Liver (tissue), 9 donors: Measurements from ENCODE around the gene SEC24D. TPM values are rescaled to one million over a fixed set of nuclear protein-coding genes. Genes with fewer than 3 reads are reported as not detected.

Experiments used
- DNase-seq: peaks from one replicate; pipeline ENCODE4 v3.0.0-alpha.2; 2017; ENCODE audit warnings: low spot score
- H3K27ac ChIP-seq, 2 donors: one replicate each; pipeline ENCODE4 v1.7.0; 2013; ENCODE audit warnings: inconsistent platforms in 2 of 2, low read length in 2 of 2, control low read depth in 1 of 2, low read depth in 1 of 2, mild to moderate bottlenecking in 1 of 2
- H3K27me3 ChIP-seq, 4 donors: one replicate each; pipeline versions ENCODE4 v1.6.1 to v1.7.0; 2013; ENCODE audit warnings: low read length in 3 of 4, inconsistent platforms in 1 of 4, mild to moderate bottlenecking in 1 of 4, moderate library complexity in 1 of 4; ENCODE audit not compliant: control insufficient read depth in 4 of 4, insufficient read depth in 4 of 4
- H3K36me3 ChIP-seq, 4 donors: one replicate each; pipeline versions ENCODE4 v1.6.1 to v1.7.0; 2013; ENCODE audit warnings: low read length in 3 of 4, mild to moderate bottlenecking in 3 of 4, low read depth in 1 of 4, moderate library complexity in 1 of 4; ENCODE audit not compliant: control insufficient read depth in 4 of 4, insufficient read depth in 3 of 4
- H3K4me1 ChIP-seq, 4 donors: one replicate each; pipeline versions ENCODE4 v1.6.1 to v1.7.0; 2013; ENCODE audit warnings: low read length in 3 of 4, mild to moderate bottlenecking in 3 of 4, moderate library complexity in 1 of 4; ENCODE audit not compliant: control insufficient read depth in 4 of 4, insufficient read depth in 4 of 4
- H3K4me3 ChIP-seq, 3 donors: one replicate each; pipeline versions ENCODE4 v1.6.1 to v1.7.0; 2013; ENCODE audit warnings: low read length in 3 of 3, control low read depth in 1 of 3, low read depth in 1 of 3, mild to moderate bottlenecking in 1 of 3
- H3K9ac ChIP-seq, 2 donors: one replicate each; pipeline ENCODE4 v1.7.0; 2013; ENCODE audit warnings: low read length in 2 of 2, mild to moderate bottlenecking in 2 of 2, moderate library complexity in 2 of 2, control low read depth in 1 of 2, low read depth in 1 of 2
- H3K9me3 ChIP-seq, 4 donors: one replicate each; pipeline versions ENCODE4 v1.6.1 to v1.7.0; 2013; ENCODE audit warnings: low read length in 3 of 4; ENCODE audit not compliant: control insufficient read depth in 4 of 4
- EGR1 ChIP-seq, 2 donors: IDR thresholded peaks; 2 replicates each; pipeline ENCODE4 v1.6.1; 2016 to 2018; ENCODE audit warnings: antibody characterized with exemption in 2 of 2, low read depth in 2 of 2
- FOXA1 ChIP-seq: IDR thresholded peaks from 2 replicates; pipeline ENCODE4 v1.6.1; 2016; ENCODE audit warnings: antibody characterized with exemption
- GABPA ChIP-seq, 2 donors: IDR thresholded peaks in 1 of 2; conservative IDR thresholded peaks in 1 of 2; 2 replicates each; pipeline ENCODE4 v1.6.1; 2016; ENCODE audit warnings: antibody characterized with exemption in 2 of 2, mild to moderate bottlenecking in 1 of 2, moderate library complexity in 1 of 2
- HNF4A ChIP-seq, 2 donors: conservative IDR thresholded peaks; 2 replicates each; pipeline ENCODE4 v1.6.1; 2016; ENCODE audit warnings: antibody characterized with exemption in 2 of 2, mild to moderate bottlenecking in 2 of 2
- JUND ChIP-seq, 2 donors: IDR thresholded peaks; 2 replicates each; pipeline ENCODE4 v1.6.1; 2016; ENCODE audit warnings: antibody characterized with exemption in 2 of 2
- MAX ChIP-seq: IDR thresholded peaks from 2 replicates; pipeline ENCODE4 v1.6.1; 2016; ENCODE audit warnings: antibody characterized with exemption
- NR2F2 ChIP-seq: IDR thresholded peaks from 2 replicates; pipeline ENCODE4 v1.6.1; 2016; ENCODE audit warnings: antibody characterized with exemption
- RXRA ChIP-seq, 2 donors: IDR thresholded peaks; 2 replicates each; pipeline ENCODE4 v1.6.1; 2017 to 2018; ENCODE audit warnings: antibody characterized with exemption in 2 of 2, mild to moderate bottlenecking in 1 of 2
- SP1 ChIP-seq: IDR thresholded peaks from 2 replicates; pipeline ENCODE4 v1.6.1; 2018; ENCODE audit warnings: antibody characterized with exemption, mild to moderate bottlenecking
- TAF1 ChIP-seq: conservative IDR thresholded peaks from 2 replicates; pipeline ENCODE4 v1.6.1; 2016; ENCODE audit warnings: antibody characterized with exemption, mild to moderate bottlenecking
- YY1 ChIP-seq: IDR thresholded peaks from 2 replicates; pipeline ENCODE4 v1.6.1; 2016; ENCODE audit warnings: antibody characterized with exemption, mild to moderate bottlenecking
- ZBTB33 ChIP-seq: IDR thresholded peaks from 2 replicates; pipeline ENCODE4 v1.6.1; 2016; ENCODE audit warnings: antibody characterized with exemption
- WGBS: extraction: QIAGEN DNeasy Blood & Tissue Kit; methylation state at CpG from one replicate; pipeline ENCODE4 v1.1.7; 2013; 5-methylcytosine and 5-hydroxymethylcytosine counted together
- polyA plus RNA-seq, 2 donors: library from polyadenylated mRNA; stranded (reverse) in 1 of 2; unstranded in 1 of 2; fragments of 200-250 nt in 1 of 2; fragments of >200 nt in 1 of 2; fragmentation: Nextera tagmentation in 1 of 2; extraction: Ambion mirVana in 1 of 2; gene quantifications; one replicate each; pipeline versions ENCODE4 v1.2.1 to v1.2.3, GENCODE V29; 2013 to 2015
- total RNA-seq, 2 donors: library from RNA; depleted of rRNA; stranded (reverse); fragments of >200 nt; gene quantifications; one replicate each; pipeline ENCODE4 v1.2.3, GENCODE V29; 2014
- TF ChIP-seq, protein P1 (sequence below): IDR thresholded peaks from 2 replicates; pipeline ENCODE4 v1.6.1; 2016; ENCODE audit warnings: antibody characterized with exemption, mild to moderate bottlenecking
- TF ChIP-seq, protein P2 (sequence below): IDR thresholded peaks from 2 replicates; pipeline ENCODE4 v1.6.1; 2016; ENCODE audit warnings: antibody characterized with exemption
- TF ChIP-seq, protein P3 (sequence below): fragments of 150-350 bp; IDR thresholded peaks from 2 replicates; pipeline ENCODE4 v1.5.1; 2017; ENCODE audit warnings: improper control_type of control experiment, low read depth, low read length; ENCODE audit not compliant: missing input control
- donor health status: healthy.
- donor health status: healthy.
- donor health status: healthy.
- donor health status: healthy.
- donor health status: healthy.

Gene SEC24D
- total and polyA plus RNA-seq, 4 donors: 16.0 to 80.8 (median 33.7) TPM

DNA sequence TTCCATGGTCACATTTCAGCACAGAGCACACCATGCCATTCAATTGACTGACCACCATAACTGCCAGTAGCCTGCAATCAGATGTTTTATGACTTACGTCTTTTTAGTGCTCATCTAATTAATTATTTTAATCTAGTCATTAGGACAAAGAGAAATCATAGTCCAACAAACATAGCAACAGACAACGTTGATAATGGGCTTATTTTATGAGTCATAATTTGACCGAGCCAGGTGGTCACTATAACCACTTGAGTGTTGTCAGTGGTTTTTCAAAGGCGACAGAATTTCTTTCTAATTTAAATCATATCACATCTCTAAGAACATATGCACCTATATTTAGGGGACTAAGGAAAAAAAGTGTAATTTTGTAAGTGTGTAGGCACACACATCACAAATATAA, 1.9 kb downstream of the SEC24D start:
- Histone ChIP-seq H3K27me3 (no peaks in the 10 kb centered on the region), H3K4me1 (peaks cover 6 to 30% (median 13%) of the 10 kb centered on the region in 4 donors), H3K27ac (peak overlapping the region; percentile 81 to 95), H3K4me3 (peak overlapping the region in 1 of 3 donors; percentile 21), H3K36me3 (peaks cover 6 to 24% (median 13%) of the 10 kb centered on the region in 4 donors), H3K9ac (no peak overlapping the region), H3K9me3 (no peaks in the 10 kb centered on the region)
- WGBS: 78% methylated on average over 4 of the region's 4 CpGs
- no peak for DNase-seq
- TF ChIP-seq JUND (IDR thresholded peaks at IDR 0.05) (no peak), YY1 (no peak), FOXA1 (no peak), TAF1 (no peak), HNF4A (conservative IDR thresholded peaks at IDR 0.05) (no peak), NR2F2 (no peak)
- TF ChIP-seq, protein P1, sequence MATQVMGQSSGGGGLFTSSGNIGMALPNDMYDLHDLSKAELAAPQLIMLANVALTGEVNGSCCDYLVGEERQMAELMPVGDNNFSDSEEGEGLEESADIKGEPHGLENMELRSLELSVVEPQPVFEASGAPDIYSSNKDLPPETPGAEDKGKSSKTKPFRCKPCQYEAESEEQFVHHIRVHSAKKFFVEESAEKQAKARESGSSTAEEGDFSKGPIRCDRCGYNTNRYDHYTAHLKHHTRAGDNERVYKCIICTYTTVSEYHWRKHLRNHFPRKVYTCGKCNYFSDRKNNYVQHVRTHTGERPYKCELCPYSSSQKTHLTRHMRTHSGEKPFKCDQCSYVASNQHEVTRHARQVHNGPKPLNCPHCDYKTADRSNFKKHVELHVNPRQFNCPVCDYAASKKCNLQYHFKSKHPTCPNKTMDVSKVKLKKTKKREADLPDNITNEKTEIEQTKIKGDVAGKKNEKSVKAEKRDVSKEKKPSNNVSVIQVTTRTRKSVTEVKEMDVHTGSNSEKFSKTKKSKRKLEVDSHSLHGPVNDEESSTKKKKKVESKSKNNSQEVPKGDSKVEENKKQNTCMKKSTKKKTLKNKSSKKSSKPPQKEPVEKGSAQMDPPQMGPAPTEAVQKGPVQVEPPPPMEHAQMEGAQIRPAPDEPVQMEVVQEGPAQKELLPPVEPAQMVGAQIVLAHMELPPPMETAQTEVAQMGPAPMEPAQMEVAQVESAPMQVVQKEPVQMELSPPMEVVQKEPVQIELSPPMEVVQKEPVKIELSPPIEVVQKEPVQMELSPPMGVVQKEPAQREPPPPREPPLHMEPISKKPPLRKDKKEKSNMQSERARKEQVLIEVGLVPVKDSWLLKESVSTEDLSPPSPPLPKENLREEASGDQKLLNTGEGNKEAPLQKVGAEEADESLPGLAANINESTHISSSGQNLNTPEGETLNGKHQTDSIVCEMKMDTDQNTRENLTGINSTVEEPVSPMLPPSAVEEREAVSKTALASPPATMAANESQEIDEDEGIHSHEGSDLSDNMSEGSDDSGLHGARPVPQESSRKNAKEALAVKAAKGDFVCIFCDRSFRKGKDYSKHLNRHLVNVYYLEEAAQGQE: no peak

DNA sequence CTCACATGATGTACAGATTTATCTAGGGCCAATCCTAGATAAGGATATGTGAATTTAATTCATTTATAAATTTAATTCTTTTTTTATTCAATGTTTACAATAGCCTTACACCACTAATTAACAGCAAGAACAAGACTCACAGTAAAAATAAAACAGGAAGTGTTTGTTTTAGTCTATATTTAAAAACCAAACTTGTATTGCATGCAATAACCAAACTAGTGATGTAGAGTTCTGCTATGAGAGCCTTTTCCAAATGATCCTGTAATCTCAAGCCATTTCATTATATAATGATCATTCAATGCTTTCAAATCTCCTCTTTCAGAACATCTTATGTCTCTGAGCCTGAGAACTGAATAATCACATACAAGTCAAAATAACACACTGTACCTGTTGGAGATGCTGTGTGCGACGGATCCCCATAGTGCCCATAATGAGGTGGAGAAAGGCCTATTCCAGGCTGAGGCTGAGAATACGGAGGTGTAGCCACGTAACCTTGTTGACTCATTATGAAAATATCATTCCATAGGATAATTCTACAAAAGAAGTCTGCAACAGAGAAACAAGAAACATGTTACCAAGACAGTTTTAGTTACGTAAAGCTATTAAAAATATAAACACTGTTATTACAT, 2.6 kb downstream of the SEC24D start:
- Histone ChIP-seq H3K27me3 (no peaks in the 10 kb centered on the region), H3K36me3 (peaks cover 6 to 24% (median 13%) of the 10 kb centered on the region in 4 donors), H3K27ac (no peak overlapping the region), H3K4me1 (peaks cover 8 to 38% (median 17%) of the 10 kb centered on the region in 4 donors), H3K9ac (no peak overlapping the region), H3K4me3 (no peak overlapping the region), H3K9me3 (no peaks in the 10 kb centered on the region)
- 94% methylated on average over 5 of the region's 5 CpGs for WGBS
- TF ChIP-seq SP1 (no peak), NR2F2 (no peak), MAX (no peak), ZBTB33 (no peak), EGR1 (IDR thresholded peaks at IDR 0.05; ENCODE audit: low read depth in 2 of 2) (no peak), TAF1 (no peak), GABPA (IDR thresholded peaks at IDR 0.05 in 1 of 2, conservative IDR thresholded peaks at IDR 0.05 in 1 of 2) (no peak), RXRA (IDR thresholded peaks at IDR 0.05) (no peak), FOXA1 (no peak), YY1 (no peak), HNF4A (conservative IDR thresholded peaks at IDR 0.05) (no peak), JUND (IDR thresholded peaks at IDR 0.05) (no peak)
- TF ChIP-seq, protein P2, sequence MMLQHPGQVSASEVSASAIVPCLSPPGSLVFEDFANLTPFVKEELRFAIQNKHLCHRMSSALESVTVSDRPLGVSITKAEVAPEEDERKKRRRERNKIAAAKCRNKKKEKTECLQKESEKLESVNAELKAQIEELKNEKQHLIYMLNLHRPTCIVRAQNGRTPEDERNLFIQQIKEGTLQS: no peak
- TF ChIP-seq, protein P3, sequence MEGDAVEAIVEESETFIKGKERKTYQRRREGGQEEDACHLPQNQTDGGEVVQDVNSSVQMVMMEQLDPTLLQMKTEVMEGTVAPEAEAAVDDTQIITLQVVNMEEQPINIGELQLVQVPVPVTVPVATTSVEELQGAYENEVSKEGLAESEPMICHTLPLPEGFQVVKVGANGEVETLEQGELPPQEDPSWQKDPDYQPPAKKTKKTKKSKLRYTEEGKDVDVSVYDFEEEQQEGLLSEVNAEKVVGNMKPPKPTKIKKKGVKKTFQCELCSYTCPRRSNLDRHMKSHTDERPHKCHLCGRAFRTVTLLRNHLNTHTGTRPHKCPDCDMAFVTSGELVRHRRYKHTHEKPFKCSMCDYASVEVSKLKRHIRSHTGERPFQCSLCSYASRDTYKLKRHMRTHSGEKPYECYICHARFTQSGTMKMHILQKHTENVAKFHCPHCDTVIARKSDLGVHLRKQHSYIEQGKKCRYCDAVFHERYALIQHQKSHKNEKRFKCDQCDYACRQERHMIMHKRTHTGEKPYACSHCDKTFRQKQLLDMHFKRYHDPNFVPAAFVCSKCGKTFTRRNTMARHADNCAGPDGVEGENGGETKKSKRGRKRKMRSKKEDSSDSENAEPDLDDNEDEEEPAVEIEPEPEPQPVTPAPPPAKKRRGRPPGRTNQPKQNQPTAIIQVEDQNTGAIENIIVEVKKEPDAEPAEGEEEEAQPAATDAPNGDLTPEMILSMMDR: no peak
- DNase-seq: no peak
